NOMO-1 (cell line): ENCODE results near the gene TMEM89.
A peak's percentile ranks its signal among the peaks of the same experiment; 100 is the strongest.

Experiments
- DNase-seq, 2 experiments: peaks; one replicate each; lab custom pipeline; 2025; ENCODE audit not compliant: unreplicated experiment in 2 of 2; lab: John Stamatoyannopoulos, UW

TMEM89 gene

GRCh38 chr3:48619541-48620524 lies 1.7 kb downstream of the TMEM89 start:
- DNase-seq = no peak

- no peak for DNase-seq
Observed at GRCh38 chr3:48617559-48617958, 4.0 kb downstream of the TMEM89 start.

DNA sequence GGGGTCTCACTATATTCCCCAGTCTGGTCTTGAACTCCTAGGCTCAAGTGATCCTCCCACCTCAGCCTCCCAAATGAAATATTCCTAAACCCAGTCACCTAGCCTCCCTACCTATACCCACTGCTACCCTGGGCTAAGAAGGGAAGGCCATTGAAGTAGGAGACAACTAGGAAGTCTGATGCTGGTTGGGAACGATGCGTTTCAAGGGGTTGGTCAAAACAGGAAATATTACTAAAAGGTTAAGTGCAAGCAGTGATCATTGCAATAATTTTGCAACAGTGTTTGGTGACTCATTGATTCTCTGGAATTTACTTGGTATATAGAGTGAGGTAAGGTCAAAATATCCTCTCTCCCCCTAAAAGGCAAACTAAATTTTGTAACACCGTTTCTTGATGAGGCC lies 7.5 kb downstream of the TMEM89 start:
- DNase-seq = peak; percentile 74 to 90

GRCh38 chr3:48612309-48612708 lies 9.3 kb downstream of the TMEM89 start:
- DNase-seq = no peak

DNA sequence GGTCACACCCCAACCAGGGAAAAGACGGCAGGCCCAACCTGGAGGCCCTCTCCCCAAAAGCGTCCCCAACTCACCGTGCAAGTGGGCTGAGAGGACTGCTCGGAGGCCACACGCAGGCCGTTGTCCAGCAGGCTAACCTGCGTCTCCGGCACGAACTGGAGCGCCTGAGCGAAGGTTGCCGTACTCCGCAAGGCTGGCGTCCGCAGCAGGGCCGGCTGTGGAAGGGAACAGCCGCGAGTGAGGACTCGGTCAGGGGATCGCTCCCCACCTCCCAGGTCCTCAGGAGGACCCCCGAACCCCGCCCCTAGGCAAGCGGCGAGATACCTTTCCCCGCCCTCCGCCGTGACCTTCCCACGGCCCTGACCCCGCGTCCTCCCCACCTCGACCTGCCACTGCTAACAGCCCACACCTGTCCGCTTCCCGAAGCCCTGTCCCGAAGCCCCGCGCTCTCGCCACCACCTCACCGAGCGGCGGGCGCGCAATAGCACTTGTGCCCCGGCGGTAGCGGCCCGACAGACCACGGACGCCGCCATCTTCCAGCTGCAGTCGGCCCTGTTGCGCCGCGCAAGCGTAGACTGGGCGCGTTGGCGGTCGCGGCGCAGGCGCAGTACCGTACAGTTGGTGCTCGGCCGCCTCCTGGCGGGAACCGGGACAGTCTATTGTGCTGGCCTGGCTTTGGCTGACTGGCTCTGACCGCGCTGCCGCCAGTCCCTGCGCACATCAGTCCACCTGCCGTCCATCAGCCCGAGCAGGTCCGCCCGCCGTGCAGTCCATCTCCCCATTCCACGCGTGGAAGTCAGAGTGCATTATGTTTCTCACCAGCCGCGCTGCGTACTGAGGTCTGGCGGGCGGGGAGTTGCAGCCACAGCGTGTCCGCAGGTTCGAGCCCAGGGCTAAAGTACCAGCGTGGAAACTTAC lies 12.2 kb downstream of the TMEM89 start, which contains the start of gene UQCRC1:
UQCRC1 (minus strand) TSS at position 559 of the 918 bp plus-strand sequence; CDS start at position 533, 26 bp downstream.
- DNase-seq = peak; percentile 89 to 94

DNA sequence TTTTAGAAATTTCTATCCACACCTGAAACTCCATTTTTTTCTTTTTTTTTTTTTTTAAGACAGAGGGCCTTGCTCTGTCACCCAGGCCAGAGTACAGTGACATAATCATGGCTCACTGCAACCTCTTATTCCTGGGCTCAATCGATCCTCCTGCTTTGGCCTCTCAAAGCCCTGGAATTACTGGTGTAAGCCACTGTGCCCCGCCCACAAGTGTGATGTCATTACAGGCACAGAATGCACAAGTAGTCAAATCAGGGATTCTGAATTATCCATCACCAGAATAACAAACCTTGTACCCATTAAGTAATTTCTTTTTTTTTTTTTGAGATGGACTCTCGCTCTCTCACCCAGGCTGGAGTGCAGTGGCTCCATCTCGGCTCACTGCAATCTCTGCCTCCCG lies 14.1 kb downstream of the TMEM89 start:
- no peak for DNase-seq

DNA sequence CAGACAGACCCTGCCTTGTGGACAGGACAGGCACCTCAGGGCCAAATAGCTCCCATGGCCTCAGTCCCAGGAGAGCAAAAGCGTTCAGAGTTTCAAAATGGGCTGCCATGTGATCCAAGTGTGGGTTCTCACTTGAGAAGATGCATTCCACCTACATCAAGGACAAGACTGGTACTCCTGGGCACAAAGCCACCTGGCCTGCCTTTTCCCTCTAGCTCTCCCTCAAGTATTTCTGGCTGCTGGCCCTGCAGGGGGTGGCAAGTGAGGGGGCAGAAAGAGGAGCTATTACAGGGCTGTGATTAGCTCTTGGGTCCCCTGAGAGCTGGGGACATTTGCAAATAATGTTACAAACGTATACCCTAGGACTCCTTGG lies 20.0 kb downstream of the TMEM89 start:
- no peak for DNase-seq

GRCh38 chr3:48600711-48601621 lies 20.6 kb downstream of the TMEM89 start:
- DNase-seq = no peak

GRCh38 chr3:48599509-48600285 lies 21.9 kb downstream of the TMEM89 start:
- DNase-seq = no peak

DNA sequence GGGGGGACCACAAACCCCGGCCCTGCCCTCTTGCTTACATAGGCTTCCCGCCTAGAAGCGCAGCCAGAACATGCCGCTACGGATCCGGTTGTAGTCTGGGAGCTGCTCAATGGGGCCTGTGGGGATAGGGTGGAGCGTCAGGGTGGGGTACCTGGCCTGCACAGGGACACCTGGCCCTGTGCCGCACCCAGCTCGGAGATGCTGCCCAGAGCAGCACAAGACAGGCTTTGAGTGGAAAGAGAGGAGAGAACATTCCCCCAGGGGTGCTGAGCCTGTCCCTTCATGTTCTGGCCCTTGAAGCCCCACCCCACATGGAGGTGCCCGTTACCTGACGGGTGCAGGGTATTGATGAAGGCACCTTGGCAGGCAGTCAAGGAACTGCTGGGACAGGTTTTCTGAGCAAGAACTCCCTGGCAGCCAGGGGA lies 22.5 kb downstream of the TMEM89 start:
- DNase-seq = no peak

DNA sequence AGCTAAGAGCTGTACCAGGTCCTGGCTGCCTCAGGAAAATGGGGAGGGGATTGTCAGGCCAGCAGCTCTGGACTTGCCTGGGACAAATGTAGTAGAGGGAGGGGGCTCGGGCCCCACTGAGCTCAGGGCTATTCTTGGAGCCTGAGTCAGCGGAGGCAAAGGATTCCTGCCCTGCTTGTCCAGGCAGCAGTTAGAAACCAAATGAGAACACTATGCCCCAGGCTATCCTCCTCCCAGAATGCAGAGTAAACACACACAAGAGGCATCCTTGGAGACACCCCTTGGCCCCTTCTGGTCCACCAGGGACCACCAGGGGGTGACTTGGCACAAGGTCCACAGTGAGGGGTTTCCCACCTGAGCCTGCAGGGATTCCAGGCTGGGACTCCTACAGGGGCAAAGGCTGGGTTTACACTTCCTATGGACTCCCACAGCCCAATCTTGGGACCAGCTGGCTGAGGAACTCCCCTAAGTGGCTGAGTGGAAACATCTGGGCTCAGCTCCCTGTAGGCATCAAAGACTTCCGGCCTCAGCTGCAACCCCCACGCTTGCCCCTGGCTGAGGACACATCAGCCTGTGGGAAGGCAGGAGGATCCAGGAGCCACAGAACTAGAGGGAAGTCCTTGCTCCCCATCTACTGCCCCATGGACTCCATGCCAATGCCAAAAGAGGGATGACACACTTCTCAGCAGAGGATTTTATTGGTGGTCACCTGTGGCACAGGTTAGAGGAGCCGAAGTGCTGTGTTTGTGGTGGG lies 23.1 kb downstream of the TMEM89 start:
- DNase-seq = no peak

GRCh38 chr3:48597408-48597800 lies 24.2 kb downstream of the TMEM89 start:
- no peak for DNase-seq

DNA sequence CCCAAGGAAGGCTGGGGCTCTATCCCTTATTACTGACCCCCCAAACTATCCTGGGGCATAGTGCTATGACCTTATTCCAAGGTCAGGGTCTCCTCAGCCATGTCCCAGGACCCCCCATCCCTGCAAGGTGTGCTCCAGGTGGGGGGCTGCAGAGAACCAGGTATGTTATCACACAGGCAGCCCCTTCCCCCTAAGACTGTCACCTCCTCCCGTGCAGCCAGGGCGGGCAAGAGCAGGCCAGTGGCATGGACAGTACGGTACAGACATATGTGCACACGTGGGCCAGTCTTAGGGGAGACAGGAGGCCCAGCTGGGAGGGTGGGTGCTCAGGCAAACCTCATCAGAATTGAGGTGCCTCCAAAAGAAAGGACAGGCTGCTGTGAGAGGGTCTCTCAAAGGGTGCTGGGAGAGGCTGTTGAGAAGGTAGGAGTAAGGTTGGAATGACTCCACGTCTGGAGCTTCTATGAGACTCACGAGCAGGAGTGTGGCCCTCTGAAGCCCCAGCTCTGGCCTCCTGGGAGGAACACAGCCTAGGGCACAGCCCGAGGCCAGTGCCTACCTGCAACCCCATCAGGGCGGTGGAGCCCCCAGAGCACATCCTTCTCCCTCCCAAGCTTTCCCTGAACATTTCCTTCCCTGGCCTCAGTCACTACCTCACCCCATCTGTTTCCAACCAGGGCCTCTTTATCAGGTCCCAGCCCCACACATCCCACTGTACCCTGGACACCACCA lies 24.7 kb downstream of the TMEM89 start:
- no peak for DNase-seq

GRCh38 chr3:48596157-48596556 lies 25.4 kb downstream of the TMEM89 start:
- no peak for DNase-seq

DNA sequence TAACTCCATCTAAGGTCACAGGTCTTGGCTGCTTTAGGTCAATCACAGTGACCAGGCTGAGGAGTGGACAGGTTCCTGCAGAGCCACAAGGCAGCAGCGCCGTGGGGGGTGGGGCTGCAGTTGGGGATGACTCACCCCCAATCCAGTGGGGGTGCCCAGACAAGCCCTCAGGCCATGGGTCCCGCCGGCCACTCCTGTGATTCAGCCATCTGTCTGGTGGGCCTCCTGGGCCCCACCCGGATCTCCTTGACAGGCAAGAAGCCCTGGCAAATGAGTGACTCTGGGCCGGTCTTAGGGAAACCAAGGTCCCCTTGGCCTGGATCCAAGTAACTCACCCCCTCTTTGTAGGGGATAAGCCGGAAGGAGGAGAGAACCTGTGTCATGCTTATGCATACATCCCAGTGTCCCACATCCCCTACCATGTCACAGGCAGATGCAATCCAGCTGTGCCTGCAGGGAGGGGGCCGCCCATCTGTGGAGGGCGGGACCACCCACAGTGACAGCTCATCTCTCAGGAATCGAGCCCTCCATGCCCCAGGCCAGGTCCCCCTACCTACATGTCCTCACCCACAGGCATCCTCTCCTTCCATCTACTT lies 25.9 kb downstream of the TMEM89 start:
- DNase-seq = no peak

- DNase-seq = no peak
Observed at GRCh38 chr3:48595075-48595525, 26.5 kb downstream of the TMEM89 start, which contains the start of gene COL7A1. COL7A1 (minus strand) TSS chr3:48595329; CDS start chr3:48595159, 170 bp downstream.

- no peak for DNase-seq
Observed at GRCh38 chr3:48594417-48595049, 27.0 kb downstream of the TMEM89 start.
